ENCODE results near the gene KCNIP2. TPM values are rescaled to one million over a fixed set of nuclear protein-coding genes. Genes with fewer than 3 reads are reported as not detected.
A peak's percentile ranks its signal among the peaks of the same experiment; 100 is the strongest.

Gene KCNIP2
- 2.3 and 5.9 TPM in 2 replicates for total RNA-seq (2014; rRNA removed; shearing (Covaris generic))

DNA sequence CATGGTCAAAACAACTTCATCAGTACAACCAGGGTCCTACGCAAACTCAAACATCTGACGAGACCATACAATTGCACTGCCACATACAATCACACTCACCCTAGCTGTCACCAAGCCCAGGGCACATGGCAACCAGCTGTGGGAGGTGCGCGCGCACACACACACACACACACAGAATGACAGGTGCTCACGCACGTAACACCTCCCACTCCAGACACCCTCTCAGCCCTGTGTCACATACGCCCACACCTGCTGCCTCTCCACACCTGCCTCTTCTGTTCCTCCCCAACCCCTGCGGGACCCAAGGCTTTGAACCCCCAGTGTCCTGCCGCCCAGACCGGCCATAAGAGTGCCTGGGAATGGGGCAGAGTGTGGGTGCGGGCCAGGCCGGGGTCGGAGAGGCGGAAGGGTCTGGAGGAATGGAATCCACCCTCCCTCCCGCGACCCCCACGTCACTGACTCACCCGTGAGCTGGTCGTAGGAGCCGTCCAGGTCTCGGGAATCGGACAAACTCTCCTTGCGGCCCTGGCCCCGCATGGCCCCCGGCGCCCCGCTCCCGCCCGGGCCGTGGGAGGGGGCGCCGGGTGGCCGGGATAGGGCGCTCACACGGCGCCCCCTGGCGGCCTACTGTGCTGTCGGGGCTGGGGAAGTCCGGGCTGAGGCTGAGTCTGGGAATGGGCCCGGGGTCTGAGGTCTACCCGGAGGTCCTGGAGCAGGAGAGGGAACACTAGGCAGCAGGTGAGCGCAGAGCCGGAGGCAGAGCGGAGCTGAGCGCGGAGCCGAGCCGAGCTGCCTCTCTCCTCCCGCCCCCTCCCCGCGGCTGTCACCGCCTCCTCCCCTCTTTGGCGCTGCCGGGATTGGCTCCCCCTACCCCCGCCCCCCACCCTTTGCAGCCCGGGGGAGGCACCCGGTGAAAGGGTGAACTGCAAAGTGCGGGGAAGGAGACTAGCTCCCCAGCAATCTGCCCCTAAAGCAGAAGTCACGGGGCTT is at the start of gene KCNIP2:
KCNIP2 (minus strand) TSS at position 769 of the 990 bp plus-strand sequence; CDS start at position 537, 232 bp downstream.
- DNase-seq: peak; percentile 97
- H3K27me3 ChIP-seq (ENCODE audit: control insufficient read depth, insufficient read depth, low read length): peaks cover 19% of the 10 kb centered on the region
- no peaks in the 10 kb centered on the region for H3K36me3 ChIP-seq (replicated peaks; ENCODE audit: control insufficient read depth, insufficient read depth, low read length)
- peak within 1 kb of the TSS; percentile 55 for H3K4me3 ChIP-seq (ENCODE audit: insufficient read depth, low read depth, low read length)

DNA sequence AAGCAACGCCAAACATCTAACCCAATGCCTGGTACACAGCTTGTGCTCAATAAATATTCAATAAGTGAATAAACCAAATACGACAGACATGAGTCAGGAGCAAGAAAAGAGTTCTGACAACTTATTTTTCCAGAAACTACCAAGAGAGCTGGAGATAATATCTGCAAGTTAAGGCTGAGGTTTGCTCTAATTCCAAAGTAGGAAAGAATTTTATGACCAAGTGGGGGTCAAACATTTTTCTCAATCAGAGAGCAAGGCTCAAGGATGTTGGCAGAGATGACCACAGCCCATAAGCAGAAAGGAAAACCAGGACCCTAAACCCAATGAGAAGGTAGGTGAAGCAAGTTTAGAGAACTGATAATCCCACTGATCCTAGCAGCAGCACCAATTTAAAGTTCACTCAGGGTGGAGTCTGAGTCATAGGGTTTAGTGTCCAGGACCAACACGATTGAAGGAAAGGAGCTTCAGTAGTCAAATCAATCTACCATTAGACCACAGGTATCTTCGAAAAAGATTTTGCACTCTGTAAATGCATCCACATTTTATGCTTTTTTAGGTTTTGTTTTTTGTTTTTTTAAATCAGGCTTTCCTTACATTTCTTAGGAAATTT is 49.3 kb upstream of the KCNIP2 start:
- H3K36me3 ChIP-seq (replicated peaks; ENCODE audit: control insufficient read depth, insufficient read depth, low read length): no peaks in the 10 kb centered on the region
- DNase-seq: no peak
- no peaks in the 10 kb centered on the region for H3K27me3 ChIP-seq (ENCODE audit: control insufficient read depth, insufficient read depth, low read length)
- H3K4me3 ChIP-seq (ENCODE audit: insufficient read depth, low read depth, low read length): no peak overlapping the region

DNA sequence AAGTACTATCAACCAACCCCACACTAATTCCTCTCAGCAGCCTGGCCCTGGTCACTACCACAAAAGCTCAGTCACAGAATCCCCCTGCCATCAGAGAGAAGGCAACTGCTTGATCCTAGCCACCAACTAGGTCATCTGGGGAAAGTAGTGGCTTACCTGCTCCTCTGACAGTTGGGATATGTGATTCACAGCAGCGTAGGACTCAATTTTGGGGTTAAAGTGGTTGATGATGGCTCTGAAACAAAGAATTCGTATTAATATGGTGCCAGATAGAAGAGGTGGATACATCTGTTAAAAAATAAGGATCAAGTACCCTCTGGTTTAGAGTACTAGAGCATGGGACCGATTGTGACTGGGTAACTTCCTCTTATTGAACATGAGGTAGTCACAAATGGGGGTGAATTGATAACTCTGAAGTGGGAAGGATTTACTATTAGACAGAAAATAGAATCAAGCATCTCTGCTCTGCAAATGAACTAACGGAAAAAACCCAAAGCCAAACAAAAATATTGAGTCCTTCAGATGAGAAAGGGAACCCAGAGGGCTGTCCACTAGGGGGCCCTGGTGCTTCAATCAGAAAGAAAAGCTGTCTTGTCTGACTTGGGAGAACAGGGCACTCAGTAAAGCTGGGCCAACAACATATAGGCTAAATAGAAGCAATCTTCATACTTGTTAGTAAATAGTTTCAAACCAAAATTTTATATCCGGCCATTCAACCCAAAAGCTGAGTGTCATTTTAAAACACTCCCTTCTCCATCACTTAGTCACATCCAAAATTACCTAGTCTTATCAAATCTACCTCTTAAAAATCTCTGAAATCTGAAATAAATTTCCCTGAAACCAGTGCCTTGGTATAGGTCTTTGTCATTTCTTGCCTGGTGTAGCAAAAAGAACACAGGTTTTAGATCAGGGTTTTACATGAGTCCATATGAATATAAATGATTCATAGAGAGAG is 45.9 kb upstream of the KCNIP2 start:
- Histone ChIP-seq H3K4me3 (ENCODE audit: insufficient read depth, low read depth, low read length) (no peak overlapping the region), H3K36me3 (replicated peaks; ENCODE audit: control insufficient read depth, insufficient read depth, low read length) (no peaks in the 10 kb centered on the region), H3K27me3 (ENCODE audit: control insufficient read depth, insufficient read depth, low read length) (no peaks in the 10 kb centered on the region)
- DNase-seq: peak; percentile 68

DNA sequence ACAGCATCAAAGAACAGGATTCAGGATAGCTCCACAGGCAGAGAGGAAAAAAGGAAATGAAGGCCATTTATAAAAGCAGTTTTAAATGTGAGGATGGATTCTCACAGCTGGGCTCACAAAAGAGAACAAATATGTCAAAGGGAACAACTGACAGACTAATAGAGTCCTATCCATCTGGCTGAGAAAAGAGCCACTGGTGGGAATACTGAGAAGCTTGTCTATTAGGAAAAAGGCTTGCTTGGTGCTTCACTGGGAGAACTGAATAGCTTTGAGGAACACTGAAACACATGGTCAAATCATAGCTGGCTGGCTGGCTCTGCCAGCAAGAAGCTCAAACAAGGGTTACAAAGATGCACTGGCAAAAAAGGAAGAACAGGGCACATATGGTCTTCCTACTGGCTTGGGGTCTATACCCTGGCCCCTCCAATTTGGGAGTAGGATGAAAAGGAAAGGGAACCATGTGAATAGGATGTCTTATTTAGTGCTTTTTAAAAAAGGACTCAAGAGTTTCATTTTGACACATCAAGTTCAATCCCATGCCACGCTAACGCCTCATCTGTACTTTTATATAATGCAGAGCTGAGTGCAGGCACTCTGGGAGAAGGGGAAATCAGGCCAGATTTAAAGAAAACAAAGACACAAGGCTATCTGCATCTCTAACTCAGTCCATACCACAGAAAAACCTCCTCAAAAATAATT is 44.8 kb upstream of the KCNIP2 start:
- H3K4me3 ChIP-seq (ENCODE audit: insufficient read depth, low read depth, low read length): no peak overlapping the region
- H3K36me3 ChIP-seq (replicated peaks; ENCODE audit: control insufficient read depth, insufficient read depth, low read length): no peaks in the 10 kb centered on the region
- H3K27me3 ChIP-seq (ENCODE audit: control insufficient read depth, insufficient read depth, low read length): no peaks in the 10 kb centered on the region
- no peak for DNase-seq

DNA sequence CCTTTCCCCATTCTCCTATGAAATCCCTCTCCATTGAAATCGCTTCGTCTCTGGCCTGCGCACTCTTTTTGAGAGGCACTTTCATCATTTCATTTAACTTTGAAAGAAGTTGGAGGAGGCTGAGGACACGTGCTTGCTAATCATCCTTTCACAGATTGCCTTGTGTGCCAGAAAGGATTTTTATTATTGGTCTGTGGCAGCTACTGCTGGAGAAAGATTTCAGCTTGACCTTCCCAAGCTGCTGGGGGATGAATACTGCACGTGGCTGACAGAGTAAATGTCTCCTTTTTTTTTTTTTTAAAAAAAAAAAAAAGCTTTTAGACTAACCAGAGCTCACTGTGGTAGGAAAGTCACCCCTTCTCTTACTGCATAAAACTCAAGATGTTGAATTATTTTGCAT is 44.2 kb upstream of the KCNIP2 start:
- no peaks in the 10 kb centered on the region for H3K36me3 ChIP-seq (replicated peaks; ENCODE audit: control insufficient read depth, insufficient read depth, low read length)
- DNase-seq: no peak
- no peak overlapping the region for H3K4me3 ChIP-seq (ENCODE audit: insufficient read depth, low read depth, low read length)
- no peaks in the 10 kb centered on the region for H3K27me3 ChIP-seq (ENCODE audit: control insufficient read depth, insufficient read depth, low read length)

DNA sequence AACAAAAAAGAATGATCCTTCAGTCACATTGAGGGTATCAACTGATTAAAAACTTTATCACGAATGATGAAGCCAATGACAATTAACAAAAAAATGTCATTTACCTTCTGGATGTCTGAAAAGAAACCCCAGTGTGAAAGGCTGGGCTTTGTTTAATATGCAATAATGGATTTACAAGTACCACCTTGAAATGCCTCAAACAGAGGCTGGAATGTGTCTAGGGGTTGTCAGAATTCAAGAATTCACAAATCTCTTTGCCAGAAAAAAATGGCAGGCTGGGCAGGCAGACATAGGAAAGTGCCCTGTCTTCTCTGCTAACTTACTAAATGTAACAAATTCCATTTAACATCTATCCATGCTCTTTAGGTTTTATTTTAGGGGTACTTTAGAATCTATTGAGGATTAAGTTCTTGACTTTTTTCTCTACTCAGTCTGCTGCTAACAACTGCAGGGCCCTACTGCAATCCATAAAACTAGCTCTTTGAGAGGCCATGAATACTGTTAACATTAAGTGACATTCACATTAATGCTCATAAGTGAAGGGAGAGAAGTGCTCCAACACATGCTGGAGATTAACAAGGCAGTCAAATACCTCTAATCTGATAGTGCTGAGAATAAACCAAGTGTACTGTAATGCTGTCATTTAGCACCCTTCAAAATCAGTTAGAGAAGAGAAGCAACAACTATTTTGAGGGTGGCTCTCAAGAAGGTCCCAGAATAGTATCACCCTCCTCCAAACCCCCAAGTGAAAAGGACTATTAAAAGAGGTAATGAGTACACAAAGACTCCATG is 43.1 kb upstream of the KCNIP2 start:
- no peak for DNase-seq
- Histone ChIP-seq H3K27me3 (ENCODE audit: control insufficient read depth, insufficient read depth, low read length) (no peaks in the 10 kb centered on the region), H3K4me3 (ENCODE audit: insufficient read depth, low read depth, low read length) (no peak overlapping the region), H3K36me3 (replicated peaks; ENCODE audit: control insufficient read depth, insufficient read depth, low read length) (no peaks in the 10 kb centered on the region)

DNA sequence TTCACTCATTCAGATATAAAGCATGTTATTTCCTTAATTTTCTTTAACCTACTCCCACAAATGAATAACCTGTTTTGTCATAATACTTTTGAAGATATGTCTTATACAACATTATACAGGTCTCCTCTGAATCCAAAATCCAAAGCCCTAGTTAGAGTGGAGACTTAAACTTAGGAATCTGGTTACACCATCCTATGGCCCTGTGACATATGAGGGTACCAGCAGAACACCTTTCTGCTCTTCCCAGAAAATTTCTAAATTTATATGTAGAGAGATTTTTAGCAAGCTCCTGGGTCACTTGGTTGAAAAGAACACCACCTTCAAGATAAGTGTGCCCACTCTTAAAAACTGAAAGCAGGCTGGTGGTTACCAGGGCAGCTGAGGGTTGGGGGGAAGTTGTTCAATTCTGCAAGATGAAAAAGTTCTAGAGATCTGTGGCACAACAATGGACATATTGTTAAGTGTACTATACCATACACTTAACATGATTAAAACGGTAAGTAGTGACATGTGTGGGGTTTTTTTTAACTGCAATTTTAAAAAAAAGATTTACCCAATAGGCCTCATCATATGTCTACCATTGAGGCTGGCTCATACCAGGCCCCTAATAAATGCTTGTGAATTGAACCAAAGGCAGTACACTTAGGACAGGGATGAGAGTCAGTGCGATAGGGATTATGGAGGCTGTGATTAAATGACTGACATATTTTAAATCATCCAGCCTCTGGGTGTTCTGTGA is 37.6 kb upstream of the KCNIP2 start:
- Histone ChIP-seq H3K36me3 (replicated peaks; ENCODE audit: control insufficient read depth, insufficient read depth, low read length) (no peaks in the 10 kb centered on the region), H3K4me3 (ENCODE audit: insufficient read depth, low read depth, low read length) (no peak overlapping the region), H3K27me3 (ENCODE audit: control insufficient read depth, insufficient read depth, low read length) (no peaks in the 10 kb centered on the region)
- DNase-seq: no peak

DNA sequence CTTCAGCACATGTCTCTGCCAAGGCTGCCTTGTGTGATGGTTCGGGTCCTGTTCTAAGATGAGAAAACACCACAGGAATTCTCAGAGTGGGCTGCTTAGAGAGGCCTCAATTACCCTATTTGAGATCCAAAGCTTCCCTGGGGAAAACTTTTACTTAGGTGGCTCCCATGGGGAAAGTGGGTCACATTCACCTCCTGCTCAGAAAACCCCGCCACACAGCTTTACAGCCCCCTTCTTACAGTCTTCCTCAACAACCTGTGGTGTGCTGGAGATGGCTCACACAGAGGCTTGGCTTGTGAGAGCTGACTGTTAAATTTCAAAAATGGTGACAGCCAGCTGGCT is 36.6 kb upstream of the KCNIP2 start:
- no peaks in the 10 kb centered on the region for H3K27me3 ChIP-seq (ENCODE audit: control insufficient read depth, insufficient read depth, low read length)
- H3K36me3 ChIP-seq (replicated peaks; ENCODE audit: control insufficient read depth, insufficient read depth, low read length): no peaks in the 10 kb centered on the region
- DNase-seq: no peak
- H3K4me3 ChIP-seq (ENCODE audit: insufficient read depth, low read depth, low read length): no peak overlapping the region

DNA sequence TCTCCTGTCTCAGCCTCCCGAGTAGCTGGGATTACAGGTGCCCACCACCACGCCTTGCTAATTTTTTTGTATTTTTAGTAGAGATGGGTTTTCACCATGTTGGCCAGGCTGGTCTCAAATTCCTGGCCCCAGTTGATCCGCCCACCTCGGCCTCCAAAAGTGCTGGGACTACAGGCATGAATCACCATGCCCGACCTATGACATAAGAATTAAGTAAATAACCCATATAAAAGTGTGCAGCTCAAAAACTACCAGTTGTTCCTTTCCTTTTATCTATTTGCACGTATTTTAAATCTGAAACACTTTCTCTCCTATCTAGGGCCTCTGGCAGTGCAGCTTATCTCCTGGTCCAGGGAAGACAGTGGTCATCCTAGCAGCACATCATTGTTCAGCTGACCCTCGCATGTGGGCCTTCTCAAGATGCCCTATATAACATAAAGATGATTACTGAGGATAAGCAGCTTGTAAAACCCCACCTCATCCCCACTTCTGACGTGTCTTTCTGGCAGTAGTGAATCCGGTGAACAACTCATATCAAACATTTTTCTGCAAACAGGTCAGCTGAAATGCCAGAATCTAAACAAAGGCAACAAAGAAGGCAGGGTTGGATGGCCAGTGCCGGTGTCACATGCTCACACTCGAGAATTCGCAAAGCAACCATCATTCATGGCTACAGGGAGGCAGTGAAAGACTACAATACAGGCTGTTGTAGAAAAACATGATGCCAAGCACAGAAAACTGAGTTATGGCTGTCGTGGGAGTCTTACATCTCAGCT is 36.0 kb upstream of the KCNIP2 start:
- no peaks in the 10 kb centered on the region for H3K36me3 ChIP-seq (replicated peaks; ENCODE audit: control insufficient read depth, insufficient read depth, low read length)
- H3K27me3 ChIP-seq (ENCODE audit: control insufficient read depth, insufficient read depth, low read length): no peaks in the 10 kb centered on the region
- DNase-seq: no peak

DNA sequence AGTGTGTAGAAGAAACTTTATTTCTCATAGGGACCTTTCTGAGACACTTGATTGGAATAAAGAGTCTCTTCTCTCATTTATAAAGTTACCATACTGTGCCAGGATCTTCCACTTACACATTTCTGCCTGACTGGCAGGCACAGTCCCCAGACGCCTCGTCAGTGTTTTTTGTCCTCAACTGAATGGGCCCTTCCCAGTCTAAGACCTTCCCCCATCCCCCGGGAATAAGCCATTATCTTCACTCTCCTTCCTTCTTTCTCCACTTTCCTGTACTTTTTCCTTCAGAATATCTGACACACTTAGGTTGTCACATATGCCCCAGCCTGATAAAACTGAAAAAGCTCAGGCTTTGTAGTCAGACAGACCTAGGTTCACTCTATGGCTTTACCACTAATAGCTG is 35.3 kb upstream of the KCNIP2 start:
- Histone ChIP-seq H3K27me3 (ENCODE audit: control insufficient read depth, insufficient read depth, low read length) (no peaks in the 10 kb centered on the region), H3K36me3 (replicated peaks; ENCODE audit: control insufficient read depth, insufficient read depth, low read length) (no peaks in the 10 kb centered on the region), H3K4me3 (ENCODE audit: insufficient read depth, low read depth, low read length) (no peak overlapping the region)
- no peak for DNase-seq

More for the DNA sequence above, 36.0 kb upstream of the KCNIP2 start:
- no peak overlapping the region for H3K4me3 ChIP-seq (ENCODE audit: insufficient read depth, low read depth, low read length)

DNA sequence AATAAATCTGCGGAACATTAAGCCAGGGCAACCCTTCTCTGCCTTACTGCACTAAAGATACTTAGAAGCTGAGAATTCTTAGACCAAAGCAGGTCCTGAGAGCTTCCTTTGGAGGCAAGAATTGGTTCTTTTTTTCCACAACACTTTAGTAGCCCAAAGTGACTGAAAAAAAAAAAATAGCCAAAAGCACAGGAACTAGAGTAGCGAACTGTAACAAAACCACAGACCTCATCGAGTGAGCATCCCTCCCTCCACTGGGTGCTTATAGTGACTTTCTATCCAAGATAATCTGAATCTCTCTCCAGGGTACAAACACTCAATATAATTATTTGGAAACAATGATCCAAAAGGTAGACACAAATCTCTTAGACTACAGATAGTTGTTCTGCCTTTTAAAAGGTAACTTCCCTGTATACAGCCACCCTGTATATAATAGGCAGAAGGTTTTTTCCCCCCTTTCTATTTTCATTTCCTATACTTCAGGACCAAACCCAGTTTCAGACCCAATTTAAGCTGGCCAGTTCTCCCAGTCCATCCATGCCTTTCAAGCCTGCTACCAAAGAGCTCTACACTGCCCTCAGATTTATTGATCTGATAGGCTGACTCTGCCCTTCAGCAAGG is 31.6 kb upstream of the KCNIP2 start:
- no peaks in the 10 kb centered on the region for H3K27me3 ChIP-seq (ENCODE audit: control insufficient read depth, insufficient read depth, low read length)
- no peak for DNase-seq
- H3K4me3 ChIP-seq (ENCODE audit: insufficient read depth, low read depth, low read length): no peak overlapping the region
- no peaks in the 10 kb centered on the region for H3K36me3 ChIP-seq (replicated peaks; ENCODE audit: control insufficient read depth, insufficient read depth, low read length)

DNA sequence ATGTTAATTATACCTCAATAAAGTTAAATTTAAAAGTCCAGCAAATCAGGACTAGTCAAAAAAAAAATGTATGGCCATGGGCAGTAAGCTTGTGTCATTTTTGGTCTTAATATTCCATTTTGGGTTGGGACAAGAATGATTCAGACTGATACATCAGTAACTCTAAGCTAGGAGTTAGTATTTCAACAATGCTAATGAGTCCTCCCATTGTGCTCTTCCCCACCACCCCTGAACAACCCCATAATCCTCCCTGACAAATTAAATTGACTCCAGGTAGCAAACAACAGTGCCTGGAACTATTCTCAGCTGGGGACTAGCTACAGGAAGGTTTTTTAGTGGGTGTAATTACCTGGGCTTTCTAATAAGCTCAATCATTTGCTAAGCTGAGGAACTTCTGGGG is 30.7 kb upstream of the KCNIP2 start:
- peak; percentile 19 for DNase-seq
- H3K4me3 ChIP-seq (ENCODE audit: insufficient read depth, low read depth, low read length): no peak overlapping the region

More for the DNA sequence above, 30.7 kb upstream of the KCNIP2 start:
- no peaks in the 10 kb centered on the region for H3K27me3 ChIP-seq (ENCODE audit: control insufficient read depth, insufficient read depth, low read length)
- H3K36me3 ChIP-seq (replicated peaks; ENCODE audit: control insufficient read depth, insufficient read depth, low read length): no peaks in the 10 kb centered on the region

Data from H7 (cell line).